Caki2 (cell line): Measurements from ENCODE around the gene ZNF770. TPM values are rescaled to one million over a fixed set of nuclear protein-coding genes. Genes with fewer than 3 reads are reported as not detected.

Source experiments
- DNase-seq: peaks from one replicate; pipeline ENCODE4 v3.0.0-alpha.2; 2015; ENCODE audit warnings: low read depth
- in situ Hi-C: cut with HindIII; loops from 2 replicates; pipeline ENCODE4 v1.10.0; 2016; ENCODE audit warnings: low sequenced_read_pairs, low pct_unique_long_range_greater_than_20kb, mixed read lengths
- total RNA-seq: library from RNA; depleted of rRNA; stranded (reverse); fragments of >200 nt; shearing (Covaris generic); gene quantifications from 2 replicates; pipeline ENCODE4 v1.2.3, GENCODE V29; 2014; ENCODE audit warnings: low replicate concordance; rRNA removed

The ZNF770 gene, protein sequence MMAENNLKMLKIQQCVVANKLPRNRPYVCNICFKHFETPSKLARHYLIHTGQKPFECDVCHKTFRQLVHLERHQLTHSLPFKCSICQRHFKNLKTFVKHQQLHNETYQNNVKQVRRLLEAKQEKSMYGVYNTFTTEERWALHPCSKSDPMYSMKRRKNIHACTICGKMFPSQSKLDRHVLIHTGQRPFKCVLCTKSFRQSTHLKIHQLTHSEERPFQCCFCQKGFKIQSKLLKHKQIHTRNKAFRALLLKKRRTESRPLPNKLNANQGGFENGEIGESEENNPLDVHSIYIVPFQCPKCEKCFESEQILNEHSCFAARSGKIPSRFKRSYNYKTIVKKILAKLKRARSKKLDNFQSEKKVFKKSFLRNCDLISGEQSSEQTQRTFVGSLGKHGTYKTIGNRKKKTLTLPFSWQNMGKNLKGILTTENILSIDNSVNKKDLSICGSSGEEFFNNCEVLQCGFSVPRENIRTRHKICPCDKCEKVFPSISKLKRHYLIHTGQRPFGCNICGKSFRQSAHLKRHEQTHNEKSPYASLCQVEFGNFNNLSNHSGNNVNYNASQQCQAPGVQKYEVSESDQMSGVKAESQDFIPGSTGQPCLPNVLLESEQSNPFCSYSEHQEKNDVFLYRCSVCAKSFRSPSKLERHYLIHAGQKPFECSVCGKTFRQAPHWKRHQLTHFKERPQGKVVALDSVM
- total RNA-seq = 10.3 and 11.5 TPM in 2 replicates

DNA sequence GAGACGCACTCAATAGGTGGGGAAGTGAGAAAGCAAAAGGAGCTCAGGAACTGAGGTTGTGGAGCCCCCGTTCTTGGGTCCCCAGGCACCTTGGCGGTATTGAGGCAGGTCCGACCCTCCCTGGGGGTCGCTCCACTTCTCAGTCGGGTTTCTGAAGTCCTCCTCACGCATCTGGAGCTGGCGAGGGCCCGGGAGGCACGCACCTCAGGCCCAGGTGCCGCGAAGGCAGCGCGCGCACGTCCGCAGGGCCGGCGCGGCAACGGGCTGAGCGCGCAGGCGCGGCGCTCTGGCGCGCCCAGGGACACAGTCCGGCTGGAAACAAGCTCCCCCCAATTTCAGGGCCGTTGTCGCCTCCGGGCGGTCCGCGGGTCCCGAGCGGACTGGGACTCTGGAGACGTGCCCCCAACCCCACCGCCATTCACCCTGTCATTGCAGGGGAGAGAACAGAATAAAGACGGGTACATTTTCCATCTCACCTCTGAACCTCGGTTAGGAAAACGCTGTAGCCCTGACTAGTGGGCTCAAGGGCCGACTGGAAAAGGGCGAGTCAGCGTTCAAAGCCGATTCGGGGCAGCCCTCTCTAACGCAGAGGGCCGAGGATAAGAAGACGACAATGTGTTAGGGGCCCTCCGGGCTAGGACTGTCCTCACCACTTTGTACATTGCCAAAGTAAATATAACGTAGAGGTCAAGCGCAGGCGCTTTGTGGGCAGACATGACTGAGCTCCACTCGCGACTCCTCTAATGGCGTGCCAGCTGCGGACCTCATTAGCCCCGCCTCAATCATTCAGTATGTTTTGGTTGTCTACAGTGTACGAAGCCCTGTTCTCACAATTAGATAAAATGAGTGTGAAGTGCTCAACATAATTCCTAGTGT, at the start of gene ZNF770:
TSS of gene ZNF770 (minus strand) at position 261 of the 876 bp plus-strand sequence. CDS start 4,853 bp downstream, outside the sequence.
- in situ Hi-C loops = no loop called here
- DNase-seq = peak; percentile 76

DNA sequence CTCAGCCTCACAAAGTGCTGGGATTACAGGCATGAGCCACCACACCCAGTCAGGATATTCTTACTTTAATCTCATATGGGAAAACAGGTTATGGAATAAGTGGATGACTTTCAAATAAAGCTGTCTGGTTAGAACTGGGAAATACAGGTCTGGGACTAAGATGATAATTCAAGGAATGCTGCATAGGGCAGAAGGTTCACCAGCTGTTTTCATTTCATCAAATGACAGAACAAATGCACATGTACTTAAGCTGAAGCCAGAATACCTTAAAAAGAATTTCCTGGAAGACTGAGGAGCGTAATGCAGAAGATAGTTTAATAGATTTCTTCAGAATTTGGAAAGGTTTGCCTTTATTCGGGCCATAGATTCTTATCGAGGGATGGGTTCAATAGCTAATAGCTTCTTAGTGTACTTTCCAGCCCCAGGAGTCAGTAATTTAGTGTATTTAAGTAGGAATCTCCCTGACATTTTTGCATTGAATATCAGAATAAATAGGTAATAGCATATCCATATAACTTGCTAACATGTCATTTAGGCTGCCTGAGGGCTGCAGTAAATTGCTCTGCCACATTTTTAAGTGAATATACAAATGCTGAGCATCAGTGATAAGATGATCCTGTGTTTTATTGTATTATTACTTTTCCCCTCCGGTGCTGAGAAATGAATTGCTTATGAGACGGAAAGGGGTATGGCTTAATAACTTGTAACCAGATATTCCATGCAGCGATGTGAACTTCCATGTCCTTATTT, 40.3 kb upstream of the ZNF770 start:
- in situ Hi-C loops = no loop called here
- DNase-seq = no peak

DNA sequence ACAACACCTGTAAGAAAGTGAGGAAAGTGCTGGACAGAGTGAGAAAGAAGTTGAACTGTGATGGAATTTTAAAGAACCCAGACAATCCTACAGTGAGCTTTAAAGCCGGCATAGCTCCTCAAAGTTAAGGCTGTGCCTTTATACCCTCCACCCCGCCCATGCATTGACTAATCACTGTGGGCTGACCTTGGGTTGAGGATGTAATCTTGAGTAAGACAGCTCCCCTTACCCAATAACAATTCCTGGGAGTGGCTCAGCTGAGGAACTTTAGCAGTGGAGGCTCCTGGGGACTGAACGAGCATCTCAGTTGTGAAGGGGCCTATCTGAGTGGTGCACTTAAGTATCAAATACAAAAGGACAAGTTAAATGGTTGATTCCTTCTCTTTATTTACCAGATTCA, 35.7 kb upstream of the ZNF770 start:
- in situ Hi-C loops = no loop called here
- DNase-seq = no peak

DNA sequence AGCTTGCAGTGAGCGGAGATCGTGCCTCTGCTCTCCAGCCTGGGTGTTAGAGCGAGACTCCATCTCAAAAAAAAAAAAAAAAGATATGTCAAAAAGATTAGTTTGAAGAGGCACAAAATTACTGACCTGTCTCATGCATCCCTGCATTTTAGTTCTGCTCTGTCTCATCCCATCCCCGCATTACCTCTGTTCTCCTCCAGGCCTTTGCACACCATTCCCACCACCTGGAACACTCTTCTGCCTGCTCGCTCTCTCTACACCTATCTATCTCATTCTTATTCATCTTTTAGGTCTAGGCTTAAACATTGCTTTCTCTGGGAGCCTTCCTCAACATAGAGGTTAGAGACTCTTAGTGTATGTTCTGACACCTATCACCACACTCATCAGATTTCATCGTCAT, 32.9 kb upstream of the ZNF770 start:
- in situ Hi-C loops = no loop called here
- no peak for DNase-seq

DNA sequence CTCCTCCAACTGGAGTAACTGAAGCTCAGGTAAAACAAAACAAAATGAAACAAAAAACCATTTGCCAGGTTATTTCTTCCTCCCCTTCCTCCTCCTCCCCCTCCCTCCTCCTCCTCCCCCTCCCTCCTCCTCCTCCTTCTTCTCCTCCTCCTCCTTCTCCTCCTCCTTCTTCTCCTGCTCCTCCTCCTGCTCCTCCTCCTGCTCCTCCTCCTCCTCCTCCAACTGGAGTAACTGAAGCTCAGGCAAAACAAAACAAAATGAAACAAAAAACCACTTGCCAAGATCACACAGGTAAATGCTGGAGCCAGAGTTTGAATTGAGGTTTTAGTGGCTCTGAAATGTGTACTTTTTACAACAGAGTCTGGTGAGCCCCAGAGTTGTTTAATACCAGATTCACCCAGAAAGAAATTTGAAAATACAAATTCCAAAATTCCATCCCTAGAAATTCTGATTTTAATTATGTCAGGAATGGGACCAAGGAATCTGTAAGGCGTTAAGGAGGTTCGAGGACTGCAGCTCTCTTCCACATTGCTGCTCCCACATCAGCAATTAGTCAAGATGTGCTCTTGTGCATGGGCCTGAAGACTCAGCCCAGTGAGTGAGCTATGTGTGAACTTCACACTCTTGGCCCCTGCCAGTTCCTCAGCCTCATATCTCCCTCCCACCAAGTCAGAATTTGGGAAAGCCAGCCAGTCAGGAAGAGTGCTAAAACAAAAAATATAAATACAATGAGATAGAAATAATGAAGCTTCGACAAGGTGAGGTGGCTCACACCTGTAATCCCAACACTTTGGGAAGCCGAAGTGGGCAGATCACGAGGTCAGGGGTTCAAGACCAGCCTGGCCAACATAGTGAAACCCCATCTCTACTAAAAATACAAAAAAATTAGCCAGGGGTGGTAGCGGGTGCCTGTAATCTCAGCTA, 31.6 kb upstream of the ZNF770 start:
- peak; percentile 51 for DNase-seq
- in situ Hi-C loops = no loop called here

DNA sequence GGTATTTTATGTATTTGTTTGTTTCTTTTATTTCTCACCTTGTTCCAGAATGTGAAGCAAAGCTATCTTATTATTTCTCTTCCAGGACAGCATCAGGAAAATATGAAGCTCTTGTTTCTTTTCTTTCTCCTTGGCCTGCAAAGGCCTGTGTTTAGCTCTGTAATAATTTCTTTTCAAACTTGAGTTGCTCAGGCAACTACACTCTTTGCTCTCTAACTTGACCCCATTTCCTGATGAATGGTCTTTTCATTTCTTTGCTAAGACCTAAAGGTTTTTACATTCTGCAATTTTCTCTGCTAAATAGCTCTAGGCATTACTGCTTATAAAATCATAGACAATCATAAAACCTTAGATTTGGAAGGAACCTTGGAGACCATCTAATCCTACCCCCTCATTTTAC, 26.2 kb upstream of the ZNF770 start:
- no peak for DNase-seq
- in situ Hi-C loops = no loop called here

DNA sequence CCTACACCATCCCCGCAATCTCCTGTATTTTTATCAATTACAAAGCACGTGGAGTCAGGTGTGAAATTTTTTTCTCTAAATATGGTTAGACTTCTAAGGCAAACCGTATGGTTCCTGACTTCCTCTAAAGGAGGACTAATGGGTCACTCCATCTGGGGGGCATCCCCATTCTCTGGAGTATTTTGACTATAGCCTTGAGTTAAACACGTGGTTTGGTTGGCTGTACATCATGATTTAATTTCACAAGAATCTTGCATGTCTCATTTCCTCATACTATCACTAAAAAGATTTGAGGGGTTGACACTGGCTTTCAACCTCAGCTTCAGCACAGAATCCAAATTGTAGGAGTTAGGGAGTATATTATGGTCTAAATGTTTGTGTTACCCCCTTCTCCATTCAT, 25.3 kb upstream of the ZNF770 start:
- DNase-seq = no peak

DNA sequence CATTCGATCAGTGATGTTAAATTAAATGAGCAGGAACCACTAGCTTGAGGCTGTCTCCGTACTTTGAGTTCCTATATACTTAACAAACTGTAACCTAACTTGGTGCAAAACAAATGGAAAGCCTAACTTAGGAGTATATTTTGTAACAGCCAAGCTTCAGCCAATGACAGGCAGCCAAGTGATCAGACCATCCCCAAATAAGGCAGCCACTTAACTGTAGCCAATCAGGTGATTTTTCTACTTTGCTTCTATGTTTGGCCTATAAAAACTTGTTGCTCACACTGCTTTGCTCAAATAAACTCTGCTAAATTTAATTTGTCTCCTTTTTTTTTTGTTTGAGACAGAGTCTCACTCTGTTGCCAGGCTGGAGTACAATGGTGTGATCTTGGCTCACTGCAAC, 19.3 kb upstream of the ZNF770 start:
- in situ Hi-C loops = no loop called here
- DNase-seq = no peak

More for the DNA sequence above, 25.3 kb upstream of the ZNF770 start:
- in situ Hi-C loops = no loop called here

DNA sequence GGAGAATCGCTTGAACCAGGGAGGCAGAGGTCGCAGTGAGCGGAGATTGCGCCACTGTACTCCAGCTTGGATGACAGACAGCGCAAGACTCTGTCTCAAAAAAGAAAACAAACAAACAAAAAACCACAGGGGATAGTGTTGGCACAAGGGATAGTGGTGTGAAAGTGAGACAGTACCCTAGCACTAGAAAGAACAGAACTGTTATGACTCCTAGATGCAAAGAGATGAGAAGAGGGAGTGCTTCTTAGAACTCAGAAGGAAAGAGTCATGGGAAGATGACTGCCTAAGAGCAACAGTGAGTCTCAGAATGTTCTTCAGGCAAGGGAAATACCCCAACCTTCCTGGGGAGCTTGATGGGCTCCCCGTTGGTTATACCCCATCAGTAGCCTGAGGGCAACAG, 17.8 kb upstream of the ZNF770 start:
- in situ Hi-C loops = no loop called here
- DNase-seq = no peak

DNA sequence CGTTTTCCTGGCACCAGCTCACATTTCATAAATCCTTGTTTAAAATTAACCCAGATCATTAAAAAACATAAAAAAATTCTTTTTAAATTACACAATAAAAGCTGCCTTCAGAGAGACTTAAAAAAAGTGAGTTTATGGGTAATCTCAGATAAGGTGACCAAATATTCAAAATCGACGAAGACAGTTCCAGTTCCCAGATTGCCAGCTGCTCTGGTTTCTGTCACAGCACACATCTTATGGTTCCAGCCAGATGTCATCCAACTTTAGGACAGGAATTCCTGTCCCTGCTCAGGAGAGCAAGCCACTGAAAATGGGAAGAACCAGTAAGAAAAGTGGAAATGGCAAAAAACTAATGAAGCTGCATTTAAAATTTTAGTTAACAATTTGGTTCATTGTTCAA, 15.8 kb upstream of the ZNF770 start:
- in situ Hi-C loops = no loop called here
- DNase-seq = no peak

DNA sequence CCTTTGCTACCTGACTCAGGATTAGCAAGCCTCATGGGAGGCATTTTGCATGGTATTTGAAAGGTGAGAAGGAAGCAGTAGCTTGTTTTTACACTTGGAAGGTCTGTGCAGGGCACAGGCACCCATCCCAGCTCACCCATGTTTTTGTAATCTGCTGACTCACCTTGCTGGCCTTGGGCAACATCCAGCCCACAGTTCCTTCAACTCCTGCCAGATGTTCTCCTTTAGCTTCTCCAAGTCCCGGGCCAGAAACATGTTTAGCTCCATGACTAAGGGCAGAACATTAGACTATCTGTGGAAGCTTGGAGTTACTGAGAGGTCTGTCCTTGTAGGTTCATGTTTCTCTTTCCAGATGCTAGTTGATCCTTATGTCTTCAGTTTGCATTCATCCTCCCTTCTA, 12.4 kb upstream of the ZNF770 start:
- in situ Hi-C loops = no loop called here
- DNase-seq = peak; percentile 78

DNA sequence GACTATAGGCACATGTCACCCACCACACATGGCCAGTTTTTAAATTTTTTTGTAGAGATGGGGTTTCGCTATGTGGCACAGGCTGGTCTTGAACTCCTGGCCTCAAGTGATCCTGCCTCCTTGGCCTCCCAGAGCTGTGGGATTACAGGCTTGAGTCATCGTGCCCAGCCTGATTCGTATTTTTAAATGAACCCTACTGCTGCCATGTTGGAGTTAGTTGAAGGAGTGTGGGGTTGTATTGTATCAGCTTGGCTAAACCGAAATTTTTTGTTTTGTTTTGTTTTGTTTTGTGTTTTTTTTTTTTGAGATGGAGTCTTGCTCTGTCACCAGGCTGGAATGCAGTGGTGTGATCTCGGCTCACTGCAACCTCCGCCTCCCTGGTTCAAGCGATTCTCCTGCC, 11.8 kb upstream of the ZNF770 start:
- in situ Hi-C loops = no loop called here
- DNase-seq = peak; percentile 33

DNA sequence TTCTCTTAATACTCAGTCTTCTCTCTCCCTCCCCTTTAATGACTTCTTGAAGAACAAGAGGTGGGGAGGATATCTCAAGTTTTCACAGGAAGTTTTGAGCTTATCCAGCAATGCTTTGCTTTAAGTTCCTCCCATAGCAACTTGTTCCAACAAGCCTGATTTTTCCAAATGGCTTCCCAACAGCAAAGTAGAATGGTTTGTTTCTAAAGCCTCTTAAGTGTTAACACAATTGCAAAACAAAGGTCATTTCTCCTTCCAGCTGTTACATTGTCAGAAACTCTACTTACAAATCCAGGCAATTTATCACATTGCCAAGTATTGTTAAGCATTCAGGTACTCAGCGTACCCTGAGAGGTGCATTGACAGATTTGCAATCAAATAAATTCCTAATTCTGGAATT, 6.8 kb upstream of the ZNF770 start:
- no peak for DNase-seq
- in situ Hi-C loops = no loop called here

DNA sequence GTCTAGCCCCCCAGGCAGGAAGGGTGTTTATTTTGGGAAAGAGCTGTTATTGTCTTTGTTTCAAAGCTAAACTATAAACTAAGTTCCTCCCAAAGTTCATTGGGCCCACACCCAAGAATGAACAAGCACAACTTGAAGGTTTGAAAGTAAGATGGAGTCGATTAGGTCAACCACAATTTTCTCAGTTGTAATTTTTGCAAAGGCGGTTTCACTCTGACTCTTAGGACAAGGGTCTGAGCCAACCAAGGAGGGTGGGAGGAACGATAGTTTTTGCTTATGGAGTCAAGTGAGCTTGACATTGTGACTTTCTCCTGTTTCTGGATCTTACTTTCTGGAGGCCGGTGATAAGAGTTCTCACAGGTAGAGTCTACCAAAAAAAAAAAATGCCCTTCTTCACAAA, 5.8 kb upstream of the ZNF770 start:
- no peak for DNase-seq
- in situ Hi-C loops = no loop called here

DNA sequence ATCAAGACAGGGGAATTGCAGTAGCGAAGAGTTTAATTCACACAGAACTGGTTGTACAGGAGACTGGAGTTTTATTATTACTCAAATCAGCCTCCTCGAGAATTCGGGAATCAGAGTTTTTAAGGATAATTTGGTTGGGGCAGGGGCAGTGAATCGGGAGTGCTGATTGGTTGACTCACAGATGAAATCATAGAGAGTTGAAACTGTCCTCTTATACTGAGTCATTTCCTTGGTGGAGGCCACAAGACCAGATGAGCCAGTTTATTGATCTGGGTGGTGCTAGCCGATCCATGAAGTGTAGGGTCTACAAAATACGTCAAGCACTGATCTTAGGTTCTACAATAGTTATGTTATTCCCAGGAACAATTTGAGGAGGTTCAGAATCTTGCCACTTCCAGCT, 5.3 kb upstream of the ZNF770 start:
- in situ Hi-C loops = no loop called here
- DNase-seq = no peak

DNA sequence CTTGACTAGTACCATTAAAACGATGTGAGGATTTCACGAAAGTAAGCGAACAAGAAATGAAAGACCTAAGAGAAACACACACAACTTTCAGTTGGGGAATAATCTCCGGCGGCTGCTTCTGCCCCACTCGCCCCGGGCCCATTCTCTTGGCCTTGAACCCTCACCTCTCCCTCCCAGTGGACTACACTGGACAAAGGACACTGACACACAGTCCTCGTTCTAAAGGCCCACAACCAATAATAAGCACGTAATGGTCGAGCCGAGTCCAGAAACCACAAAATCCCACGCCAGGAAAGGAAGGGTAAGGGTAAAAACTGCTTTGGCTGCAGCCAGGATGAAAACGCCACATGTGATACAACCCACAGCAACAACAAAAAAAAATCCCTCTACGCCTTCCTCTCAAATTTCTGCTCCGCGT, 469 bp downstream of the ZNF770 start:
- peak; percentile 30 for DNase-seq
- in situ Hi-C loops = no loop called here

DNA sequence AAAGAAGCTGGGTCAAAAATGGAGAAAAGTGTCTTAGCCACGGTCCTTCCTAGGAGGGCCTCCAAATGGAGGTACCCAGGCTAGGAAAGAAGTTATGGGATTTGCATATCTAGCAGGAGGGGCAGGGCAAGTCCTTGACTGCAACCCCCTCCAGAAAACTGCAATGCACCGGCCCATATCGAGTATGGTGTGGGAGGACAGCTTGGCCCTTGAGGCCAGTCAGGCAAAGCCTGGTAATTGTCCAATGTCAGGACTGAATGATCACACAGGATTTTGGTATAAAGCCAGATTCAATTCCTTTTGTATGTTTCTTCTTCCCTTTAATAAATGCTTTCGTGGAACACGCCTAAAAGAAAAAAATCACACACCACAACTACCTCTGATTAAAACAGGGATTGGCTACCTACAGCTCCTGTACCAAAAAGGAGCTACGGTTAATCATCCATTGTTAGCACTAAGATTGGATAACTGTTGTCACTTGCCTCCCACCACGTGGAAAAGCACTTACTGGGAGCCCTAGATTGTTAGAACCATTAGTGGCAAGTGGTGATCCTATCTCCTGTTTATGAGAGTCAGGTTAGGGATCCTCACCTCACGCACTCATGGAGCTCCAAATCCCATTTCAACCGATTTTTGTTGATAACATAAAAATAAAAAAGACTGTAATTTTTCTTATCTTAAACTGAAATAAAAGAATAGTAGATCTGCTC, 1.2 kb downstream of the ZNF770 start:
- in situ Hi-C loops = no loop called here
- peak; percentile 68 for DNase-seq
